H1 (cell line): Measurements from ENCODE around the gene TXNDC15.
"Not testable (repeated sequence)": the region's sequence is repeated elsewhere in the genome, so short reads cannot be mapped to it uniquely, and the experiment has no call there.

Experiments used
- ATF3 ChIP-seq: IDR thresholded peaks from 2 replicates; pipeline ENCODE4 v1.6.1; 2011; ENCODE audit warnings: low read depth, mild to moderate bottlenecking, low read length; ENCODE audit not compliant: insufficient read depth
- SAP30 ChIP-seq: fragments of 300-600 bp; sonication (generic); IDR thresholded peaks from 2 replicates; pipeline ENCODE4 v1.7.1; 2012; ENCODE audit warnings: low read length, moderate library complexity, mild to moderate bottlenecking, inconsistent platforms; ENCODE audit not compliant: insufficient read depth, insufficient replicate concordance
- TF ChIP-seq, protein P1 (sequence below), 3 experiments: IDR thresholded peaks; 1 replicate in 2 of 3; 2 replicates in 1 of 3; pipeline versions ENCODE4 v1.5.1 to v1.6.1; 2011; ENCODE audit warnings: low read length in 3 of 3, mild to moderate bottlenecking in 3 of 3, inconsistent platforms in 2 of 3, low read depth in 1 of 3, moderate library complexity in 1 of 3; ENCODE audit not compliant: insufficient read depth in 1 of 3; ENCODE audit errors: control extremely low read depth in 1 of 3

GRCh38 chr5:134838361-134838760 is 35.8 kb upstream of the TXNDC15 start:
- TF ChIP-seq ATF3, SAP30: not testable (repeated sequence)
- TF ChIP-seq, protein P1, sequence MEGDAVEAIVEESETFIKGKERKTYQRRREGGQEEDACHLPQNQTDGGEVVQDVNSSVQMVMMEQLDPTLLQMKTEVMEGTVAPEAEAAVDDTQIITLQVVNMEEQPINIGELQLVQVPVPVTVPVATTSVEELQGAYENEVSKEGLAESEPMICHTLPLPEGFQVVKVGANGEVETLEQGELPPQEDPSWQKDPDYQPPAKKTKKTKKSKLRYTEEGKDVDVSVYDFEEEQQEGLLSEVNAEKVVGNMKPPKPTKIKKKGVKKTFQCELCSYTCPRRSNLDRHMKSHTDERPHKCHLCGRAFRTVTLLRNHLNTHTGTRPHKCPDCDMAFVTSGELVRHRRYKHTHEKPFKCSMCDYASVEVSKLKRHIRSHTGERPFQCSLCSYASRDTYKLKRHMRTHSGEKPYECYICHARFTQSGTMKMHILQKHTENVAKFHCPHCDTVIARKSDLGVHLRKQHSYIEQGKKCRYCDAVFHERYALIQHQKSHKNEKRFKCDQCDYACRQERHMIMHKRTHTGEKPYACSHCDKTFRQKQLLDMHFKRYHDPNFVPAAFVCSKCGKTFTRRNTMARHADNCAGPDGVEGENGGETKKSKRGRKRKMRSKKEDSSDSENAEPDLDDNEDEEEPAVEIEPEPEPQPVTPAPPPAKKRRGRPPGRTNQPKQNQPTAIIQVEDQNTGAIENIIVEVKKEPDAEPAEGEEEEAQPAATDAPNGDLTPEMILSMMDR (IDR thresholded peaks at IDR 0.05; ENCODE audit: control extremely low read depth in 1 of 3, insufficient read depth in 1 of 3, low read depth in 1 of 3, low read length in 3 of 3) = not testable (repeated sequence)
